WTC11 (cell line): Measurements from ENCODE around the gene PIEZO1.

ENCODE experiments used
- CREM ChIP-seq: sonication (generic); formaldehyde crosslinking; IDR thresholded peaks from 2 replicates; pipeline ENCODE4 v1.8.1; 2022; ENCODE audit warnings: mild to moderate bottlenecking, missing genetic modification reagents, moderate library complexity
- CTCF ChIP-seq: fragments of 200-600 bp; IDR thresholded peaks from 2 replicates; pipeline ENCODE4 v1.8.0; 2022; ENCODE audit warnings: antibody characterized with exemption
- IRF1 ChIP-seq: sonication (generic); formaldehyde crosslinking; IDR thresholded peaks from 2 replicates; pipeline ENCODE4 v1.8.0; 2023; ENCODE audit warnings: missing genetic modification reagents
- IRF2 ChIP-seq: sonication (generic); formaldehyde crosslinking; IDR thresholded peaks from 2 replicates; pipeline ENCODE4 v1.8.0; 2022; ENCODE audit warnings: low read depth, missing genetic modification reagents, borderline replicate concordance
- MAX ChIP-seq: sonication (generic); formaldehyde crosslinking; IDR thresholded peaks from 2 replicates; pipeline ENCODE4 v1.8.0; 2022; ENCODE audit warnings: mild to moderate bottlenecking, missing genetic modification reagents
- NR3C1 ChIP-seq: sonication (generic); formaldehyde crosslinking; conservative IDR thresholded peaks from 2 replicates; pipeline ENCODE4 v1.8.1; 2023; ENCODE audit warnings: low read depth, mild to moderate bottlenecking, missing genetic modification reagents
- RORB ChIP-seq: fragments of 250-450 bp; sonication (Bioruptor Pico); IDR thresholded peaks from 2 replicates; pipeline ENCODE4 v1.9.0; 2021; ENCODE audit warnings: mild to moderate bottlenecking
- TP53 ChIP-seq: sonication (generic); formaldehyde crosslinking; IDR thresholded peaks from 2 replicates; pipeline ENCODE4 v1.8.1; 2023; ENCODE audit warnings: mild to moderate bottlenecking, missing genetic modification reagents
- ZBTB21 ChIP-seq: sonication (generic); formaldehyde crosslinking; IDR thresholded peaks from 2 replicates; pipeline ENCODE4 v1.8.1; 2023; ENCODE audit warnings: mild to moderate bottlenecking, missing genetic modification reagents, borderline replicate concordance
- ZNF263 ChIP-seq: sonication (generic); formaldehyde crosslinking; IDR thresholded peaks from 2 replicates; pipeline ENCODE4 v1.8.1; 2022; ENCODE audit warnings: low read depth, mild to moderate bottlenecking, moderate library complexity, missing genetic modification reagents
- ZSCAN18 ChIP-seq: fragments of 250-450 bp; sonication (Bioruptor Pico); IDR thresholded peaks from 2 replicates; pipeline ENCODE4 v2.1.2; 2022; ENCODE audit warnings: mild to moderate bottlenecking, moderate library complexity
- TF ChIP-seq, protein P1 (sequence below): sonication (generic); formaldehyde crosslinking; IDR thresholded peaks from 2 replicates; pipeline ENCODE4 v1.8.1; 2023; ENCODE audit warnings: mild to moderate bottlenecking, missing genetic modification reagents
- TF ChIP-seq, protein P2 (sequence below): sonication (generic); formaldehyde crosslinking; IDR thresholded peaks from 2 replicates; pipeline ENCODE4 v1.8.1; 2023; ENCODE audit warnings: mild to moderate bottlenecking, missing genetic modification reagents

GRCh38 chr16:88667461-88667860, 117.6 kb downstream of the PIEZO1 start:
- TF ChIP-seq CTCF (no peak), TP53 (CRISPR knock-in tag) (no peak), ZSCAN18 (CRISPR knock-in tag) (no peak), CREM (no peak), IRF2 (CRISPR knock-in tag) (no peak), RORB (CRISPR knock-in tag) (no peak), ZBTB21 (CRISPR knock-in tag) (no peak), MAX (CRISPR knock-in tag) (no peak), NR3C1 (CRISPR knock-in tag) (no peak), IRF1 (CRISPR knock-in tag) (no peak), ZNF263 (CRISPR knock-in tag) (no peak)
- TF ChIP-seq, protein P1, sequence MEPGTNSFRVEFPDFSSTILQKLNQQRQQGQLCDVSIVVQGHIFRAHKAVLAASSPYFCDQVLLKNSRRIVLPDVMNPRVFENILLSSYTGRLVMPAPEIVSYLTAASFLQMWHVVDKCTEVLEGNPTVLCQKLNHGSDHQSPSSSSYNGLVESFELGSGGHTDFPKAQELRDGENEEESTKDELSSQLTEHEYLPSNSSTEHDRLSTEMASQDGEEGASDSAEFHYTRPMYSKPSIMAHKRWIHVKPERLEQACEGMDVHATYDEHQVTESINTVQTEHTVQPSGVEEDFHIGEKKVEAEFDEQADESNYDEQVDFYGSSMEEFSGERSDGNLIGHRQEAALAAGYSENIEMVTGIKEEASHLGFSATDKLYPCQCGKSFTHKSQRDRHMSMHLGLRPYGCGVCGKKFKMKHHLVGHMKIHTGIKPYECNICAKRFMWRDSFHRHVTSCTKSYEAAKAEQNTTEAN (CRISPR knock-in tag): no peak
- TF ChIP-seq, protein P2, sequence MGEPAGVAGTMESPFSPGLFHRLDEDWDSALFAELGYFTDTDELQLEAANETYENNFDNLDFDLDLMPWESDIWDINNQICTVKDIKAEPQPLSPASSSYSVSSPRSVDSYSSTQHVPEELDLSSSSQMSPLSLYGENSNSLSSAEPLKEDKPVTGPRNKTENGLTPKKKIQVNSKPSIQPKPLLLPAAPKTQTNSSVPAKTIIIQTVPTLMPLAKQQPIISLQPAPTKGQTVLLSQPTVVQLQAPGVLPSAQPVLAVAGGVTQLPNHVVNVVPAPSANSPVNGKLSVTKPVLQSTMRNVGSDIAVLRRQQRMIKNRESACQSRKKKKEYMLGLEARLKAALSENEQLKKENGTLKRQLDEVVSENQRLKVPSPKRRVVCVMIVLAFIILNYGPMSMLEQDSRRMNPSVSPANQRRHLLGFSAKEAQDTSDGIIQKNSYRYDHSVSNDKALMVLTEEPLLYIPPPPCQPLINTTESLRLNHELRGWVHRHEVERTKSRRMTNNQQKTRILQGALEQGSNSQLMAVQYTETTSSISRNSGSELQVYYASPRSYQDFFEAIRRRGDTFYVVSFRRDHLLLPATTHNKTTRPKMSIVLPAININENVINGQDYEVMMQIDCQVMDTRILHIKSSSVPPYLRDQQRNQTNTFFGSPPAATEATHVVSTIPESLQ (CRISPR knock-in tag): no peak
